Fibroblast of skin of right biceps (primary cell): ENCODE results near the gene FAM151B.

Source experiments
- DNase-seq: peaks from one replicate; pipeline ENCODE4 v3.0.0-alpha.2; 2013

FAM151B gene

GRCh38 chr5:80591352-80591751 lies 103.5 kb downstream of the FAM151B start:
- DNase-seq: peak; percentile 15

- DNase-seq: no peak
Observed at GRCh38 chr5:80592105-80592504, 104.2 kb downstream of the FAM151B start.
